ENCODE measurements around the gene VCAN. TPM values are rescaled to one million over a fixed set of nuclear protein-coding genes. Genes with fewer than 3 reads are reported as not detected.

The VCAN gene
- total RNA-seq, 2 experiments from 2014 or later, result under 0.01 TPM; not detected in 1

- TF ChIP-seq, protein P1, sequence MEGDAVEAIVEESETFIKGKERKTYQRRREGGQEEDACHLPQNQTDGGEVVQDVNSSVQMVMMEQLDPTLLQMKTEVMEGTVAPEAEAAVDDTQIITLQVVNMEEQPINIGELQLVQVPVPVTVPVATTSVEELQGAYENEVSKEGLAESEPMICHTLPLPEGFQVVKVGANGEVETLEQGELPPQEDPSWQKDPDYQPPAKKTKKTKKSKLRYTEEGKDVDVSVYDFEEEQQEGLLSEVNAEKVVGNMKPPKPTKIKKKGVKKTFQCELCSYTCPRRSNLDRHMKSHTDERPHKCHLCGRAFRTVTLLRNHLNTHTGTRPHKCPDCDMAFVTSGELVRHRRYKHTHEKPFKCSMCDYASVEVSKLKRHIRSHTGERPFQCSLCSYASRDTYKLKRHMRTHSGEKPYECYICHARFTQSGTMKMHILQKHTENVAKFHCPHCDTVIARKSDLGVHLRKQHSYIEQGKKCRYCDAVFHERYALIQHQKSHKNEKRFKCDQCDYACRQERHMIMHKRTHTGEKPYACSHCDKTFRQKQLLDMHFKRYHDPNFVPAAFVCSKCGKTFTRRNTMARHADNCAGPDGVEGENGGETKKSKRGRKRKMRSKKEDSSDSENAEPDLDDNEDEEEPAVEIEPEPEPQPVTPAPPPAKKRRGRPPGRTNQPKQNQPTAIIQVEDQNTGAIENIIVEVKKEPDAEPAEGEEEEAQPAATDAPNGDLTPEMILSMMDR (conservative IDR thresholded peaks at IDR 0.05; ENCODE audit: low read length), result no peak
- TF ChIP-seq EZH2phosphoT487 (IDR thresholded peaks at IDR 0.05; ENCODE audit: borderline replicate concordance, low read depth, low read length), result no peak
- intact Hi-C loops (cut with micrococcal nuclease; ENCODE audit: unreplicated experiment), result no loop called here
- Histone ChIP-seq H3K79me2 (ENCODE audit: insufficient read depth, low read depth, low read length) (no peaks in the 10 kb centered on the region), H3K36me3 (ENCODE audit: insufficient read depth, low read length) (no peaks in the 10 kb centered on the region), H3K4me1 (ENCODE audit: insufficient read depth, low read length, poor library complexity, severe bottlenecking) (no peaks in the 10 kb centered on the region), H4K20me1 (ENCODE audit: insufficient read depth, low read length) (no peaks in the 10 kb centered on the region), H3K4me2 (ENCODE audit: low read length) (no peak overlapping the region), H2AFZ (ENCODE audit: low read length) (no peak overlapping the region), H3K9me2 (ENCODE audit: insufficient read depth, low read length) (no peaks in the 10 kb centered on the region), H3K27ac (ENCODE audit: low read depth, low read length, poor library complexity, severe bottlenecking) (no peak overlapping the region), H3K4me3 (ENCODE audit: low read depth, low read length, poor library complexity, severe bottlenecking) (no peak overlapping the region), H3K9me3 (ENCODE audit: low read length) (no peaks in the 10 kb centered on the region)
- DNase-seq (ENCODE audit: low spot score), result no peak
- no TSS peak for BruUV-seq (replicated peaks)
- ChIA-PET POLR2A (no interaction called here), CTCF (ENCODE audit: unreplicated experiment) (no interaction called here)
Measured at GRCh38 chr5:83485842-83486241, 14.3 kb downstream of the VCAN start.

- TF ChIP-seq, protein P1 (conservative IDR thresholded peaks at IDR 0.05; ENCODE audit: low read length), result no peak
- TF ChIP-seq EZH2phosphoT487 (IDR thresholded peaks at IDR 0.05; ENCODE audit: borderline replicate concordance, low read depth, low read length), result no peak
- Histone ChIP-seq H3K4me1 (ENCODE audit: insufficient read depth, low read length, poor library complexity, severe bottlenecking) (no peaks in the 10 kb centered on the region), H3K79me2 (ENCODE audit: insufficient read depth, low read depth, low read length) (no peaks in the 10 kb centered on the region), H3K9me2 (ENCODE audit: insufficient read depth, low read length) (no peaks in the 10 kb centered on the region), H2AFZ (ENCODE audit: low read length) (no peak overlapping the region), H3K9me3 (ENCODE audit: low read length) (no peaks in the 10 kb centered on the region), H3K4me3 (ENCODE audit: low read depth, low read length, poor library complexity, severe bottlenecking) (no peak overlapping the region), H3K4me2 (ENCODE audit: low read length) (no peak overlapping the region), H3K27ac (ENCODE audit: low read depth, low read length, poor library complexity, severe bottlenecking) (no peak overlapping the region), H3K36me3 (ENCODE audit: insufficient read depth, low read length) (no peaks in the 10 kb centered on the region), H4K20me1 (ENCODE audit: insufficient read depth, low read length) (no peaks in the 10 kb centered on the region)
- no TSS peak for BruUV-seq (replicated peaks)
- ChIA-PET POLR2A (no interaction called here), CTCF (ENCODE audit: unreplicated experiment) (no interaction called here)
- intact Hi-C loops (cut with micrococcal nuclease; ENCODE audit: unreplicated experiment), result no loop called here
- no peak for DNase-seq (ENCODE audit: low spot score)
Measured at GRCh38 chr5:83487155-83487554, 15.6 kb downstream of the VCAN start.

- Histone ChIP-seq H3K79me2 (ENCODE audit: insufficient read depth, low read depth, low read length) (no peaks in the 10 kb centered on the region), H3K4me2 (ENCODE audit: low read length) (no peak overlapping the region), H4K20me1 (ENCODE audit: insufficient read depth, low read length) (no peaks in the 10 kb centered on the region), H2AFZ (ENCODE audit: low read length) (no peak overlapping the region), H3K36me3 (ENCODE audit: insufficient read depth, low read length) (no peaks in the 10 kb centered on the region), H3K9me3 (ENCODE audit: low read length) (no peaks in the 10 kb centered on the region), H3K4me1 (ENCODE audit: insufficient read depth, low read length, poor library complexity, severe bottlenecking) (no peaks in the 10 kb centered on the region), H3K4me3 (ENCODE audit: low read depth, low read length, poor library complexity, severe bottlenecking) (no peak overlapping the region), H3K9me2 (ENCODE audit: insufficient read depth, low read length) (no peaks in the 10 kb centered on the region), H3K27ac (ENCODE audit: low read depth, low read length, poor library complexity, severe bottlenecking) (no peak overlapping the region)
- no TSS peak for BruUV-seq (replicated peaks)
- POLR2A ChIA-PET, result interaction anchor here (1.1 to 1.2 kb wide), 2 partner anchors 12 to 13 kb away, joined by 3 read pairs; no protein-coding TSS in a partner anchor
- intact Hi-C loops (cut with micrococcal nuclease; ENCODE audit: unreplicated experiment), result no loop called here
- no peak for DNase-seq (ENCODE audit: low spot score)
- TF ChIP-seq, protein P1 (conservative IDR thresholded peaks at IDR 0.05; ENCODE audit: low read length), result no peak
- TF ChIP-seq EZH2phosphoT487 (IDR thresholded peaks at IDR 0.05; ENCODE audit: borderline replicate concordance, low read depth, low read length), result no peak
- CTCF ChIA-PET (ENCODE audit: unreplicated experiment), result no interaction called here
Measured at GRCh38 chr5:83488271-83488670, 16.7 kb downstream of the VCAN start.
